ENCODE measurements around the gene GFOD1.
A peak's percentile ranks its signal among the peaks of the same experiment; 100 is the strongest.

Gene GFOD1

GRCh38 chr6:13528232-13528631 is 40.8 kb upstream of the GFOD1 start:
- TF ChIP-seq CTCF (conservative IDR thresholded peaks at IDR 0.05; ENCODE audit: low read depth, low read length), result peak; percentile 28
- DNase-seq (ENCODE audit: low read depth), result peak; percentile 30

GRCh38 chr6:13527671-13528056 is 40.3 kb upstream of the GFOD1 start:
- H3K4me3 ChIP-seq (ENCODE audit: low read depth, low read length), result no peak overlapping the region
- no peak for TF ChIP-seq CTCF (conservative IDR thresholded peaks at IDR 0.05; ENCODE audit: low read depth, low read length)

More at GRCh38 chr6:13528232-13528631, 40.8 kb upstream of the GFOD1 start:
- no peak overlapping the region for H3K4me3 ChIP-seq (ENCODE audit: low read depth, low read length)

GRCh38 chr6:13526727-13527670 is 39.6 kb upstream of the GFOD1 start:
- no peak for TF ChIP-seq CTCF (conservative IDR thresholded peaks at IDR 0.05; ENCODE audit: low read depth, low read length)
- no peak for DNase-seq (ENCODE audit: low read depth)
- H3K4me3 ChIP-seq (ENCODE audit: low read depth, low read length), result no peak overlapping the region

More at GRCh38 chr6:13527671-13528056, 40.3 kb upstream of the GFOD1 start:
- DNase-seq (ENCODE audit: low read depth), result no peak

- no peak for DNase-seq (ENCODE audit: low read depth)
- no peak overlapping the region for H3K4me3 ChIP-seq (ENCODE audit: low read depth, low read length)
- TF ChIP-seq CTCF (conservative IDR thresholded peaks at IDR 0.05; ENCODE audit: low read depth, low read length), result no peak
Measured at GRCh38 chr6:13526357-13526726, 38.9 kb upstream of the GFOD1 start.

- DNase-seq (ENCODE audit: low read depth), result no peak
- H3K4me3 ChIP-seq (ENCODE audit: low read depth, low read length), result no peak overlapping the region
- no peak for TF ChIP-seq CTCF (conservative IDR thresholded peaks at IDR 0.05; ENCODE audit: low read depth, low read length)
Measured at GRCh38 chr6:13524801-13525508, 37.6 kb upstream of the GFOD1 start.

- no peak for TF ChIP-seq CTCF (conservative IDR thresholded peaks at IDR 0.05; ENCODE audit: low read depth, low read length)
- no peak overlapping the region for H3K4me3 ChIP-seq (ENCODE audit: low read depth, low read length)
- DNase-seq (ENCODE audit: low read depth), result no peak
Measured at GRCh38 chr6:13523826-13524622, 36.6 kb upstream of the GFOD1 start.

Data from choroid plexus epithelial cell (primary cell).